DLD1 (cell line): ENCODE measurements around the gene MAST4.
"Not testable (repeated sequence)": the region's sequence is repeated elsewhere in the genome, so short reads cannot be mapped to it uniquely, and the experiment has no call there.

Experiments
- in situ Hi-C: cut with HindIII; loops from 2 replicates; pipeline ENCODE4 v1.10.0; 2017; ENCODE audit warnings: low sequenced_read_pairs

The MAST4 gene

GRCh38 chr5:66796305-66797292 is 200.4 kb downstream of the MAST4 start:
- in situ Hi-C loops: no loop called here

GRCh38 chr5:66802941-66803340 is 206.7 kb downstream of the MAST4 start:
- in situ Hi-C loops: no loop called here

- in situ Hi-C loops: no loop called here
Measured at GRCh38 chr5:66805514-66806430, 209.6 kb downstream of the MAST4 start.

GRCh38 chr5:66807743-66808142 is 211.6 kb downstream of the MAST4 start:
- in situ Hi-C loops: no loop called here

GRCh38 chr5:66808663-66809062 is 212.5 kb downstream of the MAST4 start:
- in situ Hi-C loops: no loop called here

GRCh38 chr5:66810151-66810550 is 214.0 kb downstream of the MAST4 start:
- in situ Hi-C loops: no loop called here

- in situ Hi-C loops: no loop called here
Measured at GRCh38 chr5:66810848-66811261, 214.7 kb downstream of the MAST4 start.

- in situ Hi-C loops: no loop called here
Measured at GRCh38 chr5:66812291-66812690, 216.1 kb downstream of the MAST4 start.

GRCh38 chr5:66813306-66813705 is 217.1 kb downstream of the MAST4 start:
- in situ Hi-C loops: no loop called here

GRCh38 chr5:66814146-66814991 is 218.2 kb downstream of the MAST4 start:
- in situ Hi-C loops: no loop called here

GRCh38 chr5:66818304-66818934 is 222.2 kb downstream of the MAST4 start:
- in situ Hi-C loops: no loop called here

GRCh38 chr5:66818935-66819328 is 222.7 kb downstream of the MAST4 start:
- in situ Hi-C loops: no loop called here

GRCh38 chr5:66820630-66821207 is 224.5 kb downstream of the MAST4 start:
- in situ Hi-C loops: no loop called here

GRCh38 chr5:66821688-66822429 is 225.7 kb downstream of the MAST4 start:
- in situ Hi-C loops: no loop called here

- in situ Hi-C loops: not testable (repeated sequence)
Measured at GRCh38 chr5:66822906-66823305, 226.7 kb downstream of the MAST4 start.

- in situ Hi-C loops: no loop called here
Measured at GRCh38 chr5:66824476-66824875, 228.3 kb downstream of the MAST4 start.

GRCh38 chr5:66826263-66826662 is 230.1 kb downstream of the MAST4 start:
- in situ Hi-C loops: no loop called here

- in situ Hi-C loops: no loop called here
Measured at GRCh38 chr5:66826696-66827095, 230.5 kb downstream of the MAST4 start.

- in situ Hi-C loops: no loop called here
Measured at GRCh38 chr5:66828046-66828547, 231.9 kb downstream of the MAST4 start.
